IMR-90 (cell line): ENCODE measurements around the gene PLAGL1. TPM values are rescaled to one million over a fixed set of nuclear protein-coding genes. Genes with fewer than 3 reads are reported as not detected.

Experiments
- ATAC-seq: fragments of 200-7000 bp; cut with Tn5 transposase; 2 replicates; pipeline ENCODE4 v1.9.1; 2020; ENCODE audit warnings: low read depth, mild to moderate bottlenecking, moderate library complexity
- BruUV-seq: library from RNA; stranded (reverse); fragments of 400-500 nt; replicated peaks from 2 replicates; lab custom pipeline; 2021; lab: Mats Ljungman, UMichigan
- CTCF ChIA-PET: fragments of 300-600 bp; formaldehyde crosslinking; extraction: SDS; loops from one replicate; lab custom pipeline; 2021; ENCODE audit warnings: antibody characterized with exemption; lab: Yijun Ruan, JAX
- POLR2A ChIA-PET: fragments of 300-600 bp; sonication (Branson Sonifier 250); formaldehyde crosslinking; loops from one replicate; lab custom pipeline; 2022; ENCODE audit warnings: antibody characterized with exemption; ENCODE audit not compliant: unreplicated experiment; lab: Charles Lee
- DNase-seq: peaks from one replicate; pipeline ENCODE4 v3.0.0; 2013
- H2AFZ ChIP-seq: replicated peaks from 2 replicates; pipeline ENCODE3; 2013; ENCODE audit warnings: low read length, mild to moderate bottlenecking; ENCODE audit not compliant: poor library complexity
- H2AK5ac ChIP-seq: 2 replicates; pipeline ENCODE4 v1.6.1; 2013; ENCODE audit warnings: low read depth, low read length, inconsistent platforms
- H2AK9ac ChIP-seq: replicated peaks from 2 replicates; pipeline ENCODE3; 2013; ENCODE audit warnings: mild to moderate bottlenecking, low read depth, low read length, moderate library complexity; ENCODE audit not compliant: poor library complexity
- H2BK120ac ChIP-seq: 2 replicates; pipeline ENCODE4 v1.6.1; 2013; ENCODE audit warnings: low read depth, low read length, inconsistent platforms
- H2BK15ac ChIP-seq: 3 replicates; pipeline ENCODE4 v1.6.1; 2013; ENCODE audit warnings: low read depth, low read length, inconsistent platforms
- H2BK20ac ChIP-seq: 2 replicates; pipeline ENCODE4 v1.6.1; 2013; ENCODE audit warnings: low read depth, mild to moderate bottlenecking, inconsistent platforms, low read length, moderate library complexity
- H2BK5ac ChIP-seq: 2 replicates; pipeline ENCODE4 v1.6.1; 2013; ENCODE audit warnings: mild to moderate bottlenecking, low read depth, low read length, inconsistent platforms; ENCODE audit not compliant: poor library complexity, severe bottlenecking
- H3K14ac ChIP-seq: replicated peaks from 2 replicates; pipeline ENCODE4 v1.6.1; 2013; ENCODE audit warnings: low read depth, low read length, inconsistent platforms
- H3K18ac ChIP-seq: 2 replicates; pipeline ENCODE4 v1.6.1; 2013; ENCODE audit warnings: low read depth, low read length, control low read depth
- H3K23ac ChIP-seq: 2 replicates; pipeline ENCODE4 v1.6.1; 2013; ENCODE audit warnings: low read depth, low read length, inconsistent platforms
- H3K27ac ChIP-seq: 2 replicates; pipeline ENCODE4 v1.5.1; 2013; ENCODE audit warnings: mild to moderate bottlenecking, control low read depth, low read length; ENCODE audit not compliant: insufficient read depth
- H3K27me3 ChIP-seq: 2 replicates; pipeline ENCODE4 v1.6.1; 2013; ENCODE audit warnings: low read length; ENCODE audit not compliant: control insufficient read depth, insufficient read depth
- H3K36me3 ChIP-seq: 2 replicates; pipeline ENCODE4 v1.6.1; 2013; ENCODE audit warnings: low read length, mixed read lengths; ENCODE audit not compliant: control insufficient read depth, insufficient read depth
- H3K4ac ChIP-seq: 2 replicates; pipeline ENCODE4 v1.6.1; 2013; ENCODE audit warnings: low read depth, low read length, inconsistent platforms
- H3K4me1 ChIP-seq: 2 replicates; pipeline ENCODE4 v1.6.1; 2013; ENCODE audit warnings: low read length, mixed read lengths; ENCODE audit not compliant: control insufficient read depth, insufficient read depth
- H3K4me2 ChIP-seq: 2 replicates; pipeline ENCODE4 v1.6.1; 2013; ENCODE audit warnings: low read depth, mild to moderate bottlenecking, control low read depth, low read length, moderate library complexity
- H3K4me3 ChIP-seq: 2 replicates; pipeline ENCODE4 v1.5.1; 2013; ENCODE audit warnings: low read depth, mild to moderate bottlenecking, control low read depth, low read length, moderate library complexity; ENCODE audit not compliant: insufficient read depth
- H3K56ac ChIP-seq: 2 replicates; pipeline ENCODE4 v1.6.1; 2013; ENCODE audit warnings: low read length, inconsistent platforms; ENCODE audit not compliant: insufficient read depth; ENCODE audit errors: extremely low read depth
- H3K79me1 ChIP-seq, 2 experiments: 2 replicates each; pipeline ENCODE4 v1.6.1; 2013; ENCODE audit warnings: low read length in 2 of 2, inconsistent platforms in 1 of 2, low read depth in 1 of 2
- H3K9ac ChIP-seq: 2 replicates; pipeline ENCODE4 v1.6.1; 2013; ENCODE audit warnings: low read depth, low read length, control low read depth
- H3K9me1 ChIP-seq: 2 replicates; pipeline ENCODE4 v1.6.1; 2013; ENCODE audit warnings: low read length, inconsistent platforms; ENCODE audit not compliant: insufficient read depth
- H3K9me3 ChIP-seq: 2 replicates; pipeline ENCODE4 v1.6.1; 2013; ENCODE audit warnings: low read length; ENCODE audit not compliant: control insufficient read depth, insufficient read depth
- H4K20me1 ChIP-seq: 2 replicates; pipeline ENCODE4 v1.6.1; 2013; ENCODE audit warnings: low read length, inconsistent platforms; ENCODE audit not compliant: insufficient read depth
- H4K5ac ChIP-seq: 2 replicates; pipeline ENCODE4 v1.6.1; 2013; ENCODE audit warnings: mild to moderate bottlenecking, low read depth, low read length, control low read depth
- H4K8ac ChIP-seq, 2 experiments: 2 replicates each; pipeline ENCODE4 v1.6.1; 2013; ENCODE audit warnings: low read depth in 2 of 2, low read length in 2 of 2, control low read depth in 1 of 2, inconsistent platforms in 1 of 2
- H4K91ac ChIP-seq: 2 replicates; pipeline ENCODE4 v1.6.1; 2013; ENCODE audit warnings: low read depth, low read length, inconsistent platforms; ENCODE audit not compliant: insufficient read depth
- CEBPB ChIP-seq: IDR thresholded peaks from 2 replicates; pipeline ENCODE4 v1.6.1; 2012; ENCODE audit warnings: low read depth, low read length, improper control_type of control experiment
- CHD1 ChIP-seq: IDR thresholded peaks from 2 replicates; pipeline ENCODE4 v1.6.1; 2012; ENCODE audit warnings: low read depth, low read length, improper control_type of control experiment
- FOS ChIP-seq: fragments of 150-350 bp; IDR thresholded peaks from 2 replicates; pipeline ENCODE4 v1.6.1; 2016; ENCODE audit warnings: low read depth, low read length
- MAFK ChIP-seq: IDR thresholded peaks from 2 replicates; pipeline ENCODE4 v1.6.1; 2012; ENCODE audit warnings: low read depth, low read length, improper control_type of control experiment
- MAZ ChIP-seq: IDR thresholded peaks from 2 replicates; pipeline ENCODE4 v1.6.1; 2012; ENCODE audit warnings: low read depth, mild to moderate bottlenecking, low read length, improper control_type of control experiment, moderate library complexity, borderline replicate concordance
- MXI1 ChIP-seq: IDR thresholded peaks from 2 replicates; pipeline ENCODE4 v1.6.1; 2012; ENCODE audit warnings: low read depth, mild to moderate bottlenecking, low read length, moderate library complexity, borderline replicate concordance
- RAD21 ChIP-seq: IDR thresholded peaks from 2 replicates; pipeline ENCODE4 v1.6.1; 2012; ENCODE audit warnings: low read length, improper control_type of control experiment
- SMC3 ChIP-seq: fragments of 150-350 bp; IDR thresholded peaks from 2 replicates; pipeline ENCODE4 v1.6.1; 2016; ENCODE audit warnings: low read depth, mild to moderate bottlenecking, antibody characterized with exemption, low read length, moderate library complexity
- WGBS, 2 experiments: methylation state at CpG; one replicate each; pipeline versions ENCODE4 v1.1.5 to v1.1.7; 2013; ENCODE audit warnings: missing lambda C conversion rate in 2 of 2; ENCODE audit not compliant: insufficient read length in 1 of 2; ENCODE audit errors: extremely low coverage in 2 of 2; 5-methylcytosine and 5-hydroxymethylcytosine counted together
- dilution Hi-C: fragments of 300-500 bp; cut with HindIII; formaldehyde crosslinking; loops from one replicate; pipeline ENCODE4 v1.14.3; 2018; ENCODE audit warnings: low sequenced_read_pairs; ENCODE audit not compliant: unreplicated experiment
- in situ Hi-C: fragments of 300-500 bp; cut with MboI; formaldehyde crosslinking; loops from 3 replicates; pipeline ENCODE4 v1.14.3; 2019; ENCODE audit warnings: low sequenced_read_pairs, inconsistent platforms, mixed read lengths
- intact Hi-C: fragments of 100-400 bp; cut with micrococcal nuclease; formaldehyde crosslinking; loops from 2 replicates; pipeline ENCODE4 v1.10.0; 2022
- polyA plus RNA-seq, 3 experiments: library from polyadenylated mRNA; depleted of rRNA; stranded (reverse); fragments of >200 nt; gene quantifications; 2 replicates each; pipeline ENCODE4 v1.2.3, GENCODE V29; 2012; ENCODE audit warnings: low replicate concordance in 1 of 3
- total RNA-seq: library from RNA; depleted of rRNA; stranded (reverse); fragments of >200 nt; gene quantifications from 2 replicates; pipeline ENCODE4 v1.2.3, GENCODE V29; 2012
- TF ChIP-seq, protein P1 (sequence below): fragments of 150-350 bp; IDR thresholded peaks from 2 replicates; pipeline ENCODE4 v1.6.1; 2016; ENCODE audit warnings: low read depth, mild to moderate bottlenecking, low read length, moderate library complexity, borderline replicate concordance

PLAGL1 gene
- total and polyA plus RNA-seq, 2 of the 4 experiments (the other 2 are of a cell fraction): 23.3 to 73.8 TPM

DNA sequence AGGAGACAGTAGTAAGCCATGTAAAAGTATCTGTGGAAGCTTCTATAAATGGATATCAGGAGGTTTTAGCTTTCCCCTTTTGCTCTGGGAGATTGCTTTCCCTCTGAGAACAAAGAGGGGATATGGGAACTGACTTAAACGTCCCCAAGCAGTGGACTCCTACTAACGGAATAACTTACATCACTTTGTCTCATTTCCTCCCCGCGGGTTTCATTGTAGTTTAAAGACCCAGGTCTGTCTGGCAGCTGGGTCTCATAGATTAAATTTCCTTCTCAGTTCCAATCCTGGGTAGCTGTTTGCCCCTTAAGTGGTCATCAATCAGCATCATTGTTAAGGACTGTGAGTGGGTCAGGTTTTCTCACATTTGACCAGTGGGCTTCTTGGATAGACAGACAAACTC is 68.7 kb downstream of the PLAGL1 start:
- H3K9me1 ChIP-seq: no peaks in the 10 kb centered on the region
- H2AK9ac ChIP-seq: no peak overlapping the region
- H4K5ac ChIP-seq: no peak overlapping the region
- H3K4me3 ChIP-seq: no peak overlapping the region
- H3K18ac ChIP-seq: no peak overlapping the region
- no peak overlapping the region for H2BK120ac ChIP-seq
- no peaks in the 10 kb centered on the region for H4K20me1 ChIP-seq
- BruUV-seq: no TSS peak
- no peak overlapping the region for H3K9ac ChIP-seq
- H3K23ac ChIP-seq: no peak overlapping the region
- H3K27ac ChIP-seq: no peak overlapping the region
- no peaks in the 10 kb centered on the region for H3K79me1 ChIP-seq
- no peak overlapping the region for H2AFZ ChIP-seq
- in situ Hi-C loops: no loop called here
- H4K91ac ChIP-seq: no peak overlapping the region
- no peak overlapping the region for H2BK15ac ChIP-seq
- H4K8ac ChIP-seq: no peak overlapping the region
- dilution Hi-C loops: no loop called here
- H2AK5ac ChIP-seq: no peak overlapping the region
- intact Hi-C loops: no loop called here
- H3K56ac ChIP-seq: no peak overlapping the region
- ATAC-seq (no peak), DNase-seq (no peak)
- H3K36me3 ChIP-seq: peaks cover 2% of the 10 kb centered on the region; the same call in 1 of the 2 replicates
- ChIA-PET POLR2A (no interaction called here), CTCF (interaction anchor here (1.2 to 1.9 kb wide), 2 partner anchors 37 to 74 kb away, joined by 3 to 10 read pairs; no protein-coding TSS in a partner anchor)
- H3K9me3 ChIP-seq: no peaks in the 10 kb centered on the region
- no peaks in the 10 kb centered on the region for H3K4me1 ChIP-seq
- no peak overlapping the region for H2BK20ac ChIP-seq
- no peak overlapping the region for H3K14ac ChIP-seq
- no peak overlapping the region for H3K4me2 ChIP-seq
- H3K27me3 ChIP-seq: peaks cover 4% of the 10 kb centered on the region
- TF ChIP-seq SMC3 (no peak), MAZ (no peak), RAD21 (no peak), CEBPB (no peak), MXI1 (no peak), FOS (no peak), CHD1 (no peak), MAFK (no peak)
- TF ChIP-seq, protein P1, sequence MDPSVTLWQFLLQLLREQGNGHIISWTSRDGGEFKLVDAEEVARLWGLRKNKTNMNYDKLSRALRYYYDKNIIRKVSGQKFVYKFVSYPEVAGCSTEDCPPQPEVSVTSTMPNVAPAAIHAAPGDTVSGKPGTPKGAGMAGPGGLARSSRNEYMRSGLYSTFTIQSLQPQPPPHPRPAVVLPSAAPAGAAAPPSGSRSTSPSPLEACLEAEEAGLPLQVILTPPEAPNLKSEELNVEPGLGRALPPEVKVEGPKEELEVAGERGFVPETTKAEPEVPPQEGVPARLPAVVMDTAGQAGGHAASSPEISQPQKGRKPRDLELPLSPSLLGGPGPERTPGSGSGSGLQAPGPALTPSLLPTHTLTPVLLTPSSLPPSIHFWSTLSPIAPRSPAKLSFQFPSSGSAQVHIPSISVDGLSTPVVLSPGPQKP: no peak
- H2BK5ac ChIP-seq: no peak overlapping the region
- no peak overlapping the region for H3K4ac ChIP-seq
- 75% methylated on average over 2 of the region's 4 CpGs; no CpG with 5 or more reads in 1 of the 2 experiments for WGBS, 2 experiments
